Renal pelvis (tissue), 4 donors: ENCODE results near the gene KRI1. TPM values are rescaled to one million over a fixed set of nuclear protein-coding genes. Genes with fewer than 3 reads are reported as not detected.
"Not testable (repeated sequence)": the region's sequence is repeated elsewhere in the genome, so short reads cannot be mapped to it uniquely, and the experiment has no call there.

Experiments
- DNase-seq: peaks from one replicate; pipeline ENCODE4 v3.0.0-alpha.2; 2013
- polyA plus RNA-seq, 3 donors: library from polyadenylated mRNA; unstranded; fragments of 120-200 nt; gene quantifications; one replicate each; pipeline ENCODE4 v1.2.1, GENCODE V29; 2013; ENCODE audit not compliant: insufficient read length in 3 of 3

The KRI1 gene
- polyA plus RNA-seq, 3 donors = 31.4 to 39.5 (median 38.4) TPM

GRCh38 chr19:10551698-10552301, 14.0 kb downstream of the KRI1 start:
- DNase-seq = no peak

GRCh38 chr19:10551006-10551405, 14.8 kb downstream of the KRI1 start:
- not testable (repeated sequence) for DNase-seq

- no peak for DNase-seq
Measured at GRCh38 chr19:10550336-10550735, 15.5 kb downstream of the KRI1 start.

GRCh38 chr19:10549733-10550132, 16.1 kb downstream of the KRI1 start:
- DNase-seq = no peak

- no peak for DNase-seq
Measured at GRCh38 chr19:10548746-10549276, 17.0 kb downstream of the KRI1 start.

GRCh38 chr19:10546817-10547216, 19.0 kb downstream of the KRI1 start:
- DNase-seq = no peak

- no peak for DNase-seq
Measured at GRCh38 chr19:10544753-10545251, 21.0 kb downstream of the KRI1 start.

- DNase-seq = no peak
Measured at GRCh38 chr19:10544242-10544752, 21.5 kb downstream of the KRI1 start.

- peak; percentile 71 for DNase-seq
Measured at GRCh38 chr19:10543420-10544241, 22.2 kb downstream of the KRI1 start, which contains the start of gene ATG4D. Gene ATG4D, plus strand, starts transcription at chr19:10543904. Its CDS starts 187 bp downstream, at chr19:10544091.

- no peak for DNase-seq
Measured at GRCh38 chr19:10543059-10543419, 22.8 kb downstream of the KRI1 start.

- not testable (repeated sequence) for DNase-seq
Measured at GRCh38 chr19:10539016-10539415, 26.8 kb downstream of the KRI1 start.

GRCh38 chr19:10538204-10538983, 27.4 kb downstream of the KRI1 start:
- no peak for DNase-seq

GRCh38 chr19:10537668-10538067, 28.1 kb downstream of the KRI1 start:
- DNase-seq = no peak

- no peak for DNase-seq
Measured at GRCh38 chr19:10535613-10536012, 30.2 kb downstream of the KRI1 start.

GRCh38 chr19:10533646-10534386, 32.0 kb downstream of the KRI1 start:
- no peak for DNase-seq

- no peak for DNase-seq
Measured at GRCh38 chr19:10532457-10532856, 33.4 kb downstream of the KRI1 start.

- DNase-seq = not testable (repeated sequence)
Measured at GRCh38 chr19:10526887-10527286, 38.9 kb downstream of the KRI1 start.

- DNase-seq = no peak
Measured at GRCh38 chr19:10525636-10526035, 40.2 kb downstream of the KRI1 start.

GRCh38 chr19:10523135-10523636, 42.6 kb downstream of the KRI1 start:
- DNase-seq = no peak

GRCh38 chr19:10521461-10522171, 44.2 kb downstream of the KRI1 start:
- no peak for DNase-seq
